Right forelimb (tissue), 1 donor: ENCODE results near the gene KCNF1.
"Not testable (repeated sequence)": the region's sequence is repeated elsewhere in the genome, so short reads cannot be mapped to it uniquely, and the experiment has no call there.

Experiments used
- DNase-seq: peaks from one replicate; pipeline ENCODE4 v3.0.0-alpha.2; 2018

KCNF1 gene

DNA sequence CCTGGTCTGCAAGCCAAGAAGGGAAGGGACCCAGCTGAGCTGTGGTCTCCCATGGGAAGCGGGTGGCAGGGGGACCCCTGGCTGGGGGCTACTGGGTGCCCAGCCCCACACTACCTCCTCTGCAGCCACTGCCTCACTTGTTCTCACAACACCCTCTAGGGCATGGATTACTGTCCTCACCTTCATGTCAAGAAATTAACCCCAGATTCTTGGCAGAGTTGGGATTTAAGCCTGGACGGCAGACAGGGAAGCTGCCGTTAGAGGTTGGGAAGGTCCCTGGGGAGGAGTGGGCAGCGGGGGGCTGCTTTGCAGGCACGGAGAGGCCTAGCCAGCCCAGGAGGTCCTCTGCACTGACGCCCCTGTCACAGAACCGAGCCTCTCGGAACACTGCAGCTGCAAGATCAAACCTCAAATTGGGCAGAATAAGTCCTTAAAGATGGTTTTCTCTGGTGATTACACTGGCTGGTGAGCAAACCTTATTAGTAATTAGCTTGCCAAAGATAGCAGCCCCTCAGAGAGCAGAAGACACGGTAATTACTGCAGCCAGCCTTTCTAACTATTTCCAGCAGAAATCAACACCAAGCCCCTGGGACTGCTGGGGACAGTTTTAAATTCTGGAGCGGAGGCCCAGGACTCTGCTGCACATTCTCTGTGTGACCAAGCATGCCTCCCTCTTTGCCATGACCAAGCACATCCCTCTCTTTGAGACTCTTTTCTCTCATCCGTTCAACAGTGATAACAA, 35.9 kb downstream of the KCNF1 start:
- DNase-seq = no peak

DNA sequence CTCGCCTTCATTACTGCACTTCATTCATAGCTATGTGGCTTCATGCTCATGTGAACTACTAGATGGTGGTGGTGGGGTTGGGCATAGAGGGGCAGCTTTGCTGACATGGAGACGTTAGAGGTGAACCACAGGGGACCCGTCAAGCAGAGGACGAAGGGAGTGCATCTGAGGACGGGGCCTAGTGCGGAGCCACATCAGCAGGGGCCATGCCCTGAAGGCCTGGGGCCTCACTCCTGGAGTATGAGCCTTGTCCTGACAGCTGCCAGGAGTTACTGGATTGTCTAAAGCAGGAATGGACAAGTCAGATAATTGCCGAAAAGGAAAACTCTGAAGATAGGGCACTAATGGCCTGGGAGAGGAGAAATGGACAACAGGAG, 36.4 kb downstream of the KCNF1 start:
- no peak for DNase-seq

DNA sequence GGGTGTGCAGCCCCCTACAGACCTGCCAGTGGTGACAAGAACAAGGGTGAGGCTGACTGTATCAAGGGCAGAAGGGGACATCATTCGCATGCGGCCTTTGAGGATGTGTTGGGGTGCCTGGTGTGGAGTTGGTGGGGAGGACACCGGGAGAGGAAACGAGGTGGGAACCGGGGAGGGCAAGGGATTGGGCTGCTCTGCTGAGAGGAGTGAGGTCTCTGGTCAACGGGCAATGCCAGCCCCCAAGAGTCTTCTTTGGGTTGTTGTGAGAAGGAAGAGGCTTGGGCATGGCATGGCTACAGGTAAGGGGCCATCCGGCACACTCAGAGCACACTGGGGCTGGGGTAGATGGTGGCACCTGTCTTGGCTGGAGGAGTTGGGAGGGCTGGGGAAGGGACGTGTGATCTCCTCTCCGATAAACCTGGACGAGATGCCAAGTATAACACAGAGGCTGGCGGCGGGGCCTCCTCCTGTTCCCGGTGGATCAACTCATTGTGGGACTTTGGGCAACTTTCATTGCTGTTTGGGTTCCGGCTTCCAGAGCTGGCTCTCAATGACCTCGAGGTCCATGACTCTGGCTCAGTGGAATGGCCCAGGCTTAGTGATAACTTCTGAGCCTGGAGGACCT, 37.0 kb downstream of the KCNF1 start:
- no peak for DNase-seq

DNA sequence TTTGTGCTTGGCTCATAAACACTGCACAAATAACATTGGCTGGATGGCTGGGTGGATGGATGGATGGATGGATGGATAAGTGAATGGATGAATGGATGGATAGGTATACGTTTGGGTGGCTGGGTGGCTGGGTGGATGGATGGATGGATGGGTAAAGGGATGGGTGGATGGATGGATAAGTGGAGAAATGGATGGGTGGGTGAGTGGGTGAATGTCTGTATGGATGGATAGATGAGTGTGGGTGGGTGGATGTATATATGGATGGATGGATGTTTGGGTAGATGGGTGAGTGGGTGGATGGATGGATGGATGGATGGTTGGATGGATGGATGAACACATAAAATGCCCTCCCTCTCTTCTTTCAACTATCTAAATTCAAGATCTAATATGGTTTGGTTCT, 38.1 kb downstream of the KCNF1 start:
- no peak for DNase-seq

DNA sequence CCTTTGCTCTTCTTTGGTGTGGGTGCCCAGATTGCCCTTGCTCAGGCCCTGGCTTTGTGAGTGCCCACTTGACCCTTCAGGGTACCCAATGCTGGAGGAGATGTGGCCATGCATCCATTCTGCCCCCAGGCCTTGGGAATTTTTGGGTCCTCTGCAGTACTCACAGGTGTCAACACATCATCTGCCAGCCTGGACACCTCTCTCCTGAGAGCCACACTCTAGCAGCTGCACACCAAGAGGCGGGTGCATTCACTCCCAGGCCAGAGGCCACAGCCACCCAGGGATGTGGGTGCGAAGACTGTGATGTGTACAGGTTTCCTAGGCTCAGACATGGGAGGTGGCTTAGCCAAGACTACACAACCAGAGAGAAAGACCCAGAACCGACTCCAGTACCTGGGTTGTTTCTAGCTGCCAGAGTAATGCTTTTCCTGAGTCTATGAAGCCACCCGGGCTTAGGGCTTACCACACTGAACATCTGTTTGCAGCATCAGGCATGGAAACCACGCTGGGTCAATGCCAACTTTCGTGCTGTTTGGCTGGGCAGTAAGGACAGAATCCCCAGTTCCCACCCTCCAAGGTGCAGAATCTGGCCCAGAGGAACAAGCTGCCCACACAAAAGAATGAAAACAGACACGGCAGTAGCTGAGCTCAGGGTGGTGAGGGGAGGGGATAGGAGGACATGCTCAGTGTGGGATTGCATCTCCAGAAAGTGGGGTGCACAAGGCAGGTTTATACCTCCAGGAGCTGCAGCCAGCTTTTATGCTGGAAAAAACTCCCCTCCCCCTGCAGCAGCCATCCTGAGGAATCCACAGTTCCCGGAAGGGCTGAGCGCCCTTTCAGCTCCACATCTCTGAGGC, 40.1 kb downstream of the KCNF1 start:
- DNase-seq = peak; percentile 38

DNA sequence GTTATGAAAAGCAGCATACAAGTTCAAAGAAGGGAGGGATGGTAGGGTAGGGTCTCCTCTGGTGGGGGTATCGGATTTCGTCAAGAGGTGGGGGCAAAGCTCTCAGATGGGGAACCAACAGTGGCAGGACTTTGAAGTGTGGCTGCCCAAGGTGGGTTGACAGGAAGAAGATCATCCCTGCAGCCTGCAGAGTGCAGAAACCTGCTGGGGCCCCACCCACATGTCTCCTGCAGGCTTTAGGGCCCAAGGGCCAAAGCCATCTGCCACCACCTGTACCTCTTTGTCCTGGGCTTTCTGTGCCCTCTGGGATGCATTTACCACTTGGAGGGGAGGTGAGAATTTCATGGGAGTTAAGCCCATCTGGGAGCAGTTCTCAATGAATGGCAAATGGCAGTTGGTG, 42.7 kb downstream of the KCNF1 start:
- no peak for DNase-seq

DNA sequence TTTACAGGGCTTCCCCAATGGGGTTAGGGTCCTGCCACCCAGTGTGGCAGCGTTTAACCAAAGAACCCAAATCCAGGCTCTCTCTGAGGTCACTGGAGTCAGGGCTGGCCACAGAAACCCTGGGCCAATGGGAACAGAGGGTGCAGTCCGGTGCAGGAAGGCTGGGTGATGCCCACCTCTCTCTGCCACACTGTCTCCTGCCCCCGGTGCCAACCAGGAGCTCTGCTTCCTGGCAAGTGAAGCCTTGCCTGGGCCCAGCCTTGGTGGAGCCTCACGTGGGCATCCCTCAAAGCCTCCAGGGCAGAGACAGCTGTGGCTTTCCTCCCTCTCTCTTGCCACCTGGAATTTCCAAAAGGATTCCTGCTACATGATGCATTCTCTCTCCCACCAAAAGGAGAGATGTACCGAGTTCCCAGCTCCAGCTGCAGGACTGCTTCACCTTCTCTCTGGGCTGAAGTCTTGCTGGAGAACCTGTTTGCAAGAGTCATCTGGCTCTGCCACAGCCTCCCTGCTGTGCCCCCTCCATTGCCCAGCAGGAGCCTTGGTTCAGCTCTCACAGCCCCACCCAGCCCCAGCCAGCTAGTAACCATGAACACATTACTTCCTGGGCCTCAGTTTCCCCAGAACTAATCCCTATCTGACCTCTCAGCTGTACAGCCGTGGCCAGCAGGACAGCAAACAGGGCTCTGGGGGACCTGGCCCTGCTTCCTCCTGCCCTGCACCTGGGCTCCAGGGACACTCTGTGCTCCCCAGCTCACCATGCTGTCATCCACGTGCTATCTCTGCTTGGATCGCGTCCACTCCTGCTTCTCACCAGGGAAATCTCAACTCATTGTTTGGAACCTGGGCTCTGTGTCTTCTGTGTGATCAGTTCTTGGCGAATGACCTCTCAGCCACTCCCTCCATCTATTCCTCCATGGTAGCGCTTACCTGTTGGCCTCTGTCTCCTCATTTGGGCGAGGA, 43.4 kb downstream of the KCNF1 start:
- DNase-seq = no peak

DNA sequence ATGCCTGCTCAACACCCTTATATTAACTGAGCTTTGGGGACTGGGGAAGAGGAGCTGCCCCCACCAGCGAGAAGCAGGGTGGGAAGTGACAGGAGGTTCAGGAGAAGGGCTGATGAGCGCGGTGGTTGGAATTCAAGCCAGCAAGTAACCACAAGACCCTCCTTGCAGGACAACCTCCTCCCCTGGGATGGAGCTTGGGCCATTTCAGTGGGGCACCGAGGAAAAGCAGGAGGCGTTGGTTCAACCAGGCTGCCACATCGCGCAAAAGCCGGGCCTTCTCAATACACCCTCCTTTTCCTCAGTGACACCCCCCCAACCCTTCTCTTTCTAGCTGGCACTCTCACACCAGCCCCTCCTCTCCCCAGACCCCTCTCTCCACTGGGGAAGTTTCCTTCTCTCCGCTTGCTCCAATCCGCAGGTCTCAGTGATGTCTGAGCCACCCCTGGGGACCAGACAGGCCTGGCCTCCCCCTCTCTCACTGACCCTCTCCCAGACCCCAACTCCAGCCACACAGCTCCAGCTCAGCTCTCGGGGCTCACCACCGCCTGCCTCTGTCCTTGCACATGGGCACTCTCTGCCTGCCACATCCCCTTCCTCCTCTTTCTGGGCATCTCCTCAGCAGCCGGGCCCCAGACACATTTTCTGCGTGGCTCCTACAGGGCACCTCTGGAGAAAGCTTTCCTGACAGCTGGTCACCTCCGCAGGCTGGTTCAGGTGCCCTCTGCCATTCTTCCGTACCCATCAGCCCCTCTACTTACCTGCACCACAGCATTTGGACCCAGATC, 44.5 kb downstream of the KCNF1 start:
- no peak for DNase-seq

DNA sequence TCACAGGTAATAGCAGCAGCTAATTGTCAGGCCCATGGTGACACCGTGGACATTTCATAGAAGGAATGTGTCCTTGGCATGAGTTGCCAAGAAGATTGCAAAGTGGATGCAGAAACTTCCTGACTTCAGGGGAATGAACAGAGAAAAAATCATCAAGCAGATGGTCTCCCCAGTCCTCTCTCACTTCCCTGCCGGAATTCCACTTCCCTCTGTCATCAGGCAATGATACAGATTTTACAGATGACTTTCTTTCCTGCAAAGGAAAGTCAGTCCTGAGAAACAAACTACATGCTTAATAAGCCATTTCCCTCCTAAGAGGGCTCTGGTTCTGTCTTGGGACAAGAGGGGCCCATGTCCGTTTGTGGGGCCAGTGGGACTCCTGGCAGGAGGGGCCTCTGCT, 45.7 kb downstream of the KCNF1 start:
- no peak for DNase-seq

DNA sequence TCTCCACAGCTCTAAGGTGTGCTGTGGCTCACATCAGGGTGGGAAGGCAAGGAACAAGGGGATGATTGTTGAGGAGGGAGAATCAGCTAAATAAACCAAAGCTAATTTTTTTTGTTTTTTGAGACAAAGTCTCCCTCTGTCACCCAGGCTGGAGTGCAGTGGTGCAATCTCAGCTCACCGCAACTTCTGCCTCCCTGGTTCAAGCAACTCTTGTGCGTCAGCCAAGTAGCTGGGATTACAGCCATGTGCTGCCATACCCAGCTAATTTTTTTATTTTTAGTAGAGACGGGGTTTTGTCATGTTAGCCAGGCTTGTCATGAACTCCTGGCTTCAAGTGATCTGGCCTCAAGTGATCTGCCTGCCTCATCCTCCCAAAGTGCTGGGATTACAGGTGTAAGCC, 46.7 kb downstream of the KCNF1 start:
- not testable (repeated sequence) for DNase-seq

DNA sequence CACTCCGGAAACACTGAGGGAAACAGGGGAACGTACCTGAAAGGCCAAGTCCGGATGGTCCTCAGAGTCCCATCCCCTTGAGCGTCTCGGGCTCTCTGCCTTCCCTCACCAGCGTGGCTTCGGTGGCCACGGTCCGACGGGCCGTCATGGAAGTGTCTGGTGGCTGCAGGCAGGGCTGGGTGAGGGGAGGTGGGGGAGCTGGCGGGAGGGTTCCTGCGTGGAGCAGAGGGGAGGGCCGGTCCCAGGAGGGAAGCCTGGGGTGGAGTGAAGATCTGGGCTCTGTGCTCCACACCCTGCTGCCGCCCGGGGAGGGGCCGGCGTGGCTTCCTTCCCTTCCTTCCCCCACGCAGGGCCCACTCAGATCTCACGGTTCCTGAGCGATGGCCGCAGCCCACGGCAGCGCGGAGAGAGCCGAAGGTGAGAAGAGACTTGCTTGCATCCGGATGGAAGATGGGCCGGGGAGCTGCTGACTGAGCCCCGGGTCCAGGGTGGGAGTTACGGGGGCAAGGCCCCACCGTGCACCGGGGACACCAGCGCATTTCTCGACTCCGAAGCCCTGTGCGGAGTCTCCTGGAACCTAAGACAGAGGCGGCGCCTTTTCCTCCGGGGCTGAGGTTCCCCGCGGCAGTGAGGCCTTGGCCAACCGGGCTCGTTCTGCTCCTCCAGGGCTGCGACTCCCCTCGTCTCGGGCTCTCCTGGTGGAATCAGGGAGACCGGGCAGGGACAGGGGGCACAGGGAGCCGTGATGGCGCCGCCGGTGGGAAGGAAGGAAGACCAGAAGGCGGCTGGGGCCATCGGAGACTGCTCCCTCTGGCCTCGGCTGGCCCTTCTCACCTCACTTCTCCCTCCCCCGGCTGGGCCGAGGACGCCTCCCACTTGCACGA, 49.1 kb downstream of the KCNF1 start:
- no peak for DNase-seq

DNA sequence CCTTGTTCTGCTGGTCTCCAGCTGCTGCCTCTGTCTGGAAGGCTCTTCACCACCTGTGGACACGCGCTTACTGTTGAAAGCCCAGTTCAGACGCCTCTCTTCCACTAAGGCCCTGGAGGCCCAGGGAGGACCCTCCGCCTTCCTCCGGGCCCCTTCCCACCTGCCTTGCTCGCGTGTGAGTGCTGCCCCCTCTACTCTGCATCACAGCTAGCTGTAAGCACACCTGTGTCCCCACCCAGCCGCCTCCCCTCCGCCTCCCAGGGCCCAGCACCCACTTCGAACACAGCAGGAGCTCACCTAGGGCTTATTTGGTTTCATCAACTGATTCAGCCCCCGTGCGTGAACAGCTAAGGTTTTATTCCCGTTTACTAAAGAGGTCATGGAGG, 49.7 kb downstream of the KCNF1 start:
- DNase-seq = no peak

DNA sequence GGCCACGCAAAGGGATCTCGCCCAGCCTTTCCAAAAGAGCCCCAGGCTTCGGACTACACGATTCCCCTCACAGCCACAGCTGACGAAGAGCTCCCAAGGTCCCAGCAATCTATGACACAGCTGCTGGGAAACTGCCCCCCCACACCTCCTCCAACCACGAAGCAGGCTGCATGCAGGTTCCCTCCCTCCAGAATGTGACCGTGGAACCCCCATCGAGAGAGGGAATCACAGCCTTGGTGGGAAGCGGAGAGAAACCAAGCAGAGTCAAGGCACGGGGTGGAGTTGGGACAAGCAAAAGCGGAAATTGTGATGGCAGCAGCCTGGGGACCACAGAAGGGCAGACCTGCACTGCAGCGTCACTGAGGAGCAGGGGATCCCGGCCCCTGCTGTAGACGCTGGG, 50.3 kb downstream of the KCNF1 start:
- DNase-seq = no peak

DNA sequence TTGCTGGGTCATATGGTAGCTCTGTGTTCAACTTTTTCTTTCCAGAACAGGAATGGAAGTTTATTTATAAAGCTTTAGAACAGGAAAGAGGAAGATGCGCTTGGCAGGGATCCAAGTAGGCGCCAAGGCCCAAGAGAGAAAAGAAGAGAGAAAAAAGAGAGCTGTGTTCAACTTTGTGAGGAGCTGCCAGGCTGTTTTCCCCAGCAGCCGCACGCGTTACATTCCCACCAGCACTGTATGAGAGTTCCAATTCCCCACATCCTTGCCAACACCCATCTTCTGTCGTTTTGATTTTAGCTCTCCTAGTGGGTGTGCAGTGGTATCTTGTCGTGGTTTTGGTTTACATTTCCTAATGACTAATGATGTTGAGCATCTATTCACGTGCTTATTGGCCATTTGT, 51.4 kb downstream of the KCNF1 start:
- no peak for DNase-seq
